HG03095 (cell line): ENCODE results near the gene DENND5A.
"Not testable (repeated sequence)": the region's sequence is repeated elsewhere in the genome, so short reads cannot be mapped to it uniquely, and the experiment has no call there.

Experiments used
- ATAC-seq: cut with Tn5 transposase; IDR thresholded peaks from one replicate; pipeline ENCODE4 v1.9.1; 2021; ENCODE audit warnings: moderate library complexity; ENCODE audit not compliant: unreplicated experiment

Gene DENND5A

DNA sequence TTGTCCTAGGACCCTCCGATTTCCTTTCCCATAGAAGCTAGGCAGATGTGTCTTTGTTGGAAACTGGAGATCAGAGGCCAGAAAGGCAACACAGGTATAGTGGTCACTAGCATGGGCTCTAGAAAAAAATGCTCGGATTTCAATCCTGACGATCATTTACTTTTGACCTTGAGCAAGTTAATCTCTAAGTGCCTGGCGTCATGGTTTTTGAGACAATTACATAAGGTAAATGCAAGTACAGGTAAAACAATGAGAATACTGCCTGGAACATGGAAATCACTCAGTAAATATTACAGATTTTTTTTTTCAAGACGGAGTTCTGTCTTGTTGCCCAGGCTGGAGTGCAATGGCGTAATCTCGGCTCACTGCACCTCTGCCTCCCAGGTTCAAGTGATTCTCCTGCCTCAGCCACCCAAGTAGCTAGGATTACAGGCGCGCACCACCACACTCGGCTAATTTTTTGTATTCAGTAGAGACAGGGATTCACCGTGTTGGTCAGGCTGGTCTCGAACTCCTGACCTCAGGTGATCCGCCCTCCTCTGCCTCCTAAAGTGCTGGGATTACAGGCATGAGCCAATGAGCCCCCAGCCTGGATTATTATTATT, 1.1 kb upstream of the DENND5A start:
- ATAC-seq, result no peak

GRCh38 chr11:9264316-9265210, 587 bp downstream of the DENND5A start:
- peak; percentile 12 for ATAC-seq

- ATAC-seq, result peak; percentile 61
These were observed 1.3 kb downstream of the DENND5A start for GRCh38 chr11:9263840-9264315.

GRCh38 chr11:9260838-9261146, 4.4 kb downstream of the DENND5A start:
- not testable (repeated sequence) for ATAC-seq

GRCh38 chr11:9259981-9260837, 4.9 kb downstream of the DENND5A start:
- no peak for ATAC-seq

DNA sequence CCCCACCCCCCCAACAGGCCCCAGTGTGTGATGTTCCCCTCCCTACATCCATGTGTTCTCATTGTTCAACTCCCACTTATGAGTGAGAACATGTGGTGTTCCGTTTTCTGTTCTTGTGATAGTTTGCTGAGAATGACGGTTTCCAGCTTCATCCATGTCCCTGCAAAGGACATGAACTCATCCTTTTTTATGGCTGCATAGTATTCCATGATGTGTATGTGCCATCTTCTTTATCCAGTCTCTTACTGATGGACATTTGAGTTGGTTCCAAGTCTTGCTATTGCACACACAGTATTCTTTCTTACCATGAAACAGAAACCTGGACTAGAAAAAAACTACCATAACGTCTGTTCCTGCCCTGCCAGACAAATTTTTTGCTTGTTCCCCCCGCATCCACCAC, 6.9 kb downstream of the DENND5A start:
- not testable (repeated sequence) for ATAC-seq

- ATAC-seq, result no peak
These were observed 10.7 kb downstream of the DENND5A start for GRCh38 chr11:9254416-9254815.

DNA sequence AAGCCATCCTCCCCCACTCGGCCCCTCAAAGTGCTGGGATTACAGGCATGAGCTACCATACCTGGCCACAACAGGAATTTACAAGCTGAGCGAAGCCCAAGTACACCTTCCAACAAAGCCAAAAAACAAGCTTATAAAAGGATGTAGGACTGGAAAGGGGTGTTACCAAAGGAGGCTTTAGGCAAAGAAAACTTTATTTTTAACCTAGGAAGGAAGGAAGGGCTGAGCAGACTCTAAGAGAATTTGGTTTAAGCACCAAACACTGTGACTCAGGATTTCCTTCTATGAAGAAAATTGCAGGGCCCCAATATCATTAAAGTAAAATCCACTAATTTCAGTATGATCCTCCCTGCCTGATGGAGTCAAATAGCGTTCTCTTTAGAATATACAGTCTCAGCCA, 12.1 kb downstream of the DENND5A start:
- no peak for ATAC-seq

- ATAC-seq, result no peak
These were observed 13.8 kb downstream of the DENND5A start for GRCh38 chr11:9251311-9251710.

DNA sequence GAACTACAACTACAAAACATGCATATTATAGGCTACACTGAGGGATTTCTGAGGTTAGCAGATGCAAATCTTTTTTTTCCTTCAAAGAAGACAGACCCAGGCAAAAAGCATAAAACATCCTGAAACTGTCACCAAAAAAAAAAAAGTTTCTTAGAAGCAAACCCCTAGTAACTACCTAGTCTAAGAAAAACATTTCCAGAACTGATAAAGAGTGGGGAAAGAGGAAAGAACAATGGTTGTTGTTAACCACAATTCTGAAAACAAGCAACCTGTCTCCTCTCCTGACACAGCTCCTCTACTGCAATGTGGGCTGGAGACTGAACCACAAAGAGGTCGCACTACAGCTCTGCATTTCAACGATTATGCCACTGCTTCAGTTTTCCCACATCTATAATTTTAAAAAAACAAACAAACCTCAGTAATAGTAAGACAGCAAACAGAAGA, 15.0 kb downstream of the DENND5A start:
- peak; percentile 80 for ATAC-seq

- no peak for ATAC-seq
These were observed 15.9 kb downstream of the DENND5A start for GRCh38 chr11:9249252-9249651.

GRCh38 chr11:9247863-9248262, 17.3 kb downstream of the DENND5A start:
- no peak for ATAC-seq

DNA sequence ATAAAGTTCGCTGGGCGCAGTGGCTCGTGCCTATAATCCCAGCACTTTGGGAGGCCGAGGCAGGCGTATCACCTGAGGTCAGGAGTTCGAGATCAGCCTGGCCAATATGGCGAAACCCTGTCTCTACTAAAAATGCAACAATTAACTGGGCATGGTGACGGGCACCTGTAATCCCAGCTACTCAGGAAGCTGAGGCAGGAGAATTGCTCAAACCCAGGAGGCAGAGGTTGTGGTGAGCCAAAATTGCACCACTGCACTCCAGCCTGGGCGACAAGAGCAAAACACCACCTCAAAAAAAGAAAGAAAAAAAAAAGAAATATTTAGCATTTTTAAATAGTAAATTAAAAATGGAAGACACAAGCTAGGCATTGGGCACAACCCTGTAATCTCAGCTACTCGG, 28.9 kb downstream of the DENND5A start:
- ATAC-seq, result not testable (repeated sequence)

GRCh38 chr11:9232482-9232881, 32.7 kb downstream of the DENND5A start:
- no peak for ATAC-seq

- ATAC-seq, result peak; percentile 77
These were observed 33.3 kb downstream of the DENND5A start for GRCh38 chr11:9231848-9232177.

DNA sequence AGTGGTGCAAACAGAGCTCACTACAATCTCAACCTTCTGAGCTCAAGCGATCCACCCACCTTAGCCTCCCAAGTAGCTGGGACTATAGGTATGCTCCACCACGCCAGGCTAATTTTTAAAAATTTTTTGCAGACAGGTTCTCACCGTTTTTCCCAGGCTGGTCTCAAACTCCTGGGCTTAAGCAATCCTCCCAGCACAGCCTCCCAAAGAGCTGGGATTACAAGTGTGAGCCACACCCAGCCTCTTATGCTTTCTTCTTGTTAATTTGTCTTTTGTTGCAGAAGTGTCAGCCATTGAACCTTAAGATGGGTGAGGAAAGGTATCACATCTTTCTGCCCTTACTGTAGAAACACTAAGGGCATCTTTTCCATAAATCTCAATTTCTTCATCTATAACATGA, 34.9 kb downstream of the DENND5A start:
- ATAC-seq, result no peak

DNA sequence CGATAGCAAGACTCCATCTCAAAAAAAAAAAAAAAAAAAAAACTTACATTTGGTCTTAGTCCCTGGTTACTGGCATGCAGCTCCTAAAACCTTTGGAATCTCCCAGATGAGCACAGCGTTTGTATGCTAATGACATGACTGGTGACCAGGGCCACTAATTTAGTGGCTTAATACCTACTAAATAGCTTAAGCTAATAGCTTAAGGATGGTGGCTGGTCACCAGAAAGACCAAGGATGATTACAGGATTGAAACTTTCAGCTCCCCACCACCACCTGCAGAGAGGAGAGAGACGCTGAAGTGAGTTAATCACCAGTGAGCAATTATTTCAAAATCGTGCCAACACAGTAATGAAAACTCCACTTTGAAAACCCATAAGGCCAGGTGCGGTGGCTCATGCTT, 37.1 kb downstream of the DENND5A start:
- no peak for ATAC-seq

- ATAC-seq, result no peak
These were observed 39.3 kb downstream of the DENND5A start for GRCh38 chr11:9225748-9226298.

GRCh38 chr11:9222654-9223053, 42.5 kb downstream of the DENND5A start:
- no peak for ATAC-seq

DNA sequence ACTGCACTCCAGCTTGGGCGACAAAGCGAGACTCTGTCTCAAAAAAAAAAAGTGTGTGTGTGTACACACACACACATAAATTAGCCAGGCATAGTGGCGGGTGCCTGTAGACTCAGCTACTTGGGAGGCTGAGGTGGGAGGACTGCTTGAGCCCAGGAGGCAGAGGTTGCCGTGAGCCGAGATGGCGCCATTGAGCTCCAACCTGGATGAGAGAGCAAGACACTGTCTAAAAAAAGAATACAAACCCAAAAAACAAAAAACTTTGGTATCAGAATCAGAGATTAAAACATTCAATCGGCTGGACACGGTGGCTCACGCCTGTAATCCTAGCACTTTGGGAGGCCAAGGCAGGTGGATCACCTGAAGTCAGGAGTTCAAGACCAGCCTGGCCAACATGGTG, 44.3 kb downstream of the DENND5A start:
- not testable (repeated sequence) for ATAC-seq

GRCh38 chr11:9219572-9219971, 45.6 kb downstream of the DENND5A start:
- ATAC-seq, result no peak
